GM23338 (cell line): Measurements from ENCODE around the gene BLTP3B.

Source experiments
- EZH2 ChIP-seq: fragments of 200-600 bp; sonication (generic); IDR thresholded peaks from one replicate; pipeline ENCODE4 v1.8.0; 2017; ENCODE audit warnings: antibody characterized with exemption, mild to moderate bottlenecking, low read depth; ENCODE audit not compliant: unreplicated experiment
- EZH2phosphoT487 ChIP-seq: fragments of 200-600 bp; sonication (generic); IDR thresholded peaks from one replicate; pipeline ENCODE4 v1.8.1; 2018; ENCODE audit warnings: antibody characterized with exemption; ENCODE audit not compliant: unreplicated experiment
- POLR2AphosphoS5 ChIP-seq: IDR thresholded peaks from 2 replicates; pipeline ENCODE4 v1.6.1; 2016; ENCODE audit warnings: antibody characterized with exemption, low read depth
- TF ChIP-seq, protein P1 (sequence below), 2 experiments: fragments of 200-600 bp in 1 of 2; sonication (generic) in 1 of 2; conservative IDR thresholded peaks; 2 replicates each; pipeline versions ENCODE4 v1.5.1 to v1.6.1; 2016 to 2017; ENCODE audit warnings: antibody characterized with exemption in 2 of 2, low read depth in 2 of 2, mild to moderate bottlenecking in 2 of 2, moderate library complexity in 1 of 2
- TF ChIP-seq, protein P2 (sequence below): IDR thresholded peaks from 2 replicates; pipeline ENCODE4 v1.6.1; 2016; ENCODE audit warnings: antibody characterized with exemption

DNA sequence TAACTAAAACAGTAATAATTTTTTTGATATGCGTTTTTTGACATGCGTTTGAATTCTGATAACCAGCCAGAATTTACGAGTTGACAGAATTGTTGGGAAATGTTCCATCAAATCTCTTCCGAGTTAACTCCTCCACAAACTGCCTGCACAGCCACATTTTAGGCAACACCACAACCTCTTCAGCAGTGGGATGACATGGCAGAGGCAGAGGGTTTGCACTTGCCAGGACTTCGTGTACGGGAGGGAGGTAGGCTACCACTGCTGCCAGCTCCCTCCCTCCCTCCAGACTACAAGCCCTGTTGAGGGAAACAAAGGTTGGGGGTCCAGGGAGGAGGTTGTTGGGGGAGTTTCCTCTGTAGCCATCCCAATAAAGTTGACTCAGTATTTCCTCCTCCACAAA is 43.4 kb upstream of the BLTP3B start:
- TF ChIP-seq, protein P1, sequence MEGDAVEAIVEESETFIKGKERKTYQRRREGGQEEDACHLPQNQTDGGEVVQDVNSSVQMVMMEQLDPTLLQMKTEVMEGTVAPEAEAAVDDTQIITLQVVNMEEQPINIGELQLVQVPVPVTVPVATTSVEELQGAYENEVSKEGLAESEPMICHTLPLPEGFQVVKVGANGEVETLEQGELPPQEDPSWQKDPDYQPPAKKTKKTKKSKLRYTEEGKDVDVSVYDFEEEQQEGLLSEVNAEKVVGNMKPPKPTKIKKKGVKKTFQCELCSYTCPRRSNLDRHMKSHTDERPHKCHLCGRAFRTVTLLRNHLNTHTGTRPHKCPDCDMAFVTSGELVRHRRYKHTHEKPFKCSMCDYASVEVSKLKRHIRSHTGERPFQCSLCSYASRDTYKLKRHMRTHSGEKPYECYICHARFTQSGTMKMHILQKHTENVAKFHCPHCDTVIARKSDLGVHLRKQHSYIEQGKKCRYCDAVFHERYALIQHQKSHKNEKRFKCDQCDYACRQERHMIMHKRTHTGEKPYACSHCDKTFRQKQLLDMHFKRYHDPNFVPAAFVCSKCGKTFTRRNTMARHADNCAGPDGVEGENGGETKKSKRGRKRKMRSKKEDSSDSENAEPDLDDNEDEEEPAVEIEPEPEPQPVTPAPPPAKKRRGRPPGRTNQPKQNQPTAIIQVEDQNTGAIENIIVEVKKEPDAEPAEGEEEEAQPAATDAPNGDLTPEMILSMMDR (conservative IDR thresholded peaks at IDR 0.05; ENCODE audit: low read depth in 2 of 2): no peak
- no peak for TF ChIP-seq EZH2
- TF ChIP-seq, protein P2, sequence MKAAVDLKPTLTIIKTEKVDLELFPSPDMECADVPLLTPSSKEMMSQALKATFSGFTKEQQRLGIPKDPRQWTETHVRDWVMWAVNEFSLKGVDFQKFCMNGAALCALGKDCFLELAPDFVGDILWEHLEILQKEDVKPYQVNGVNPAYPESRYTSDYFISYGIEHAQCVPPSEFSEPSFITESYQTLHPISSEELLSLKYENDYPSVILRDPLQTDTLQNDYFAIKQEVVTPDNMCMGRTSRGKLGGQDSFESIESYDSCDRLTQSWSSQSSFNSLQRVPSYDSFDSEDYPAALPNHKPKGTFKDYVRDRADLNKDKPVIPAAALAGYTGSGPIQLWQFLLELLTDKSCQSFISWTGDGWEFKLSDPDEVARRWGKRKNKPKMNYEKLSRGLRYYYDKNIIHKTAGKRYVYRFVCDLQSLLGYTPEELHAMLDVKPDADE: no peak
- TF ChIP-seq EZH2phosphoT487: no peak
- TF ChIP-seq POLR2AphosphoS5: no peak
